Astrocyte (in vitro differentiated cells and primary cell): Measurements from ENCODE around the gene SGK1. TPM values are rescaled to one million over a fixed set of nuclear protein-coding genes. Genes with fewer than 3 reads are reported as not detected.

Experiments used
- DNase-seq: peaks from one replicate; pipeline ENCODE4 v3.0.0-alpha.2; 2010; ENCODE audit warnings: low read depth
- FAIRE-seq: peaks from 2 replicates; lab custom pipeline; 2011; peaks lifted over from hg19 to GRCh38; lab: Jason Lieb, UNC
- H2AFZ ChIP-seq: 2 replicates; pipeline ENCODE4 v1.6.0; 2012; ENCODE audit warnings: low read depth, low read length, inconsistent platforms
- H3K27ac ChIP-seq: 2 replicates; pipeline ENCODE4 v1.5.1; 2011; ENCODE audit warnings: low read depth, low read length, inconsistent platforms
- H3K27me3 ChIP-seq: 2 replicates; pipeline ENCODE4 v1.6.0; 2011; ENCODE audit warnings: low read length, inconsistent platforms; ENCODE audit not compliant: insufficient read depth
- H3K36me3 ChIP-seq: 2 replicates; pipeline ENCODE4 v1.5.1; 2011; ENCODE audit warnings: low read length, inconsistent platforms; ENCODE audit not compliant: insufficient read depth
- H3K4me1 ChIP-seq: 2 replicates; pipeline ENCODE4 v1.5.1; 2011; ENCODE audit warnings: low read length, inconsistent platforms; ENCODE audit not compliant: insufficient read depth
- H3K4me2 ChIP-seq: 2 replicates; pipeline ENCODE4 v1.6.0; 2012; ENCODE audit warnings: low read length, inconsistent platforms
- H3K4me3 ChIP-seq: 2 replicates; pipeline ENCODE4 v1.5.1; 2011; ENCODE audit warnings: low read depth, mild to moderate bottlenecking, low read length, inconsistent platforms; ENCODE audit not compliant: insufficient read depth
- H3K79me2 ChIP-seq: 2 replicates; pipeline ENCODE4 v1.6.0; 2012; ENCODE audit warnings: mild to moderate bottlenecking, low read length, inconsistent platforms; ENCODE audit not compliant: insufficient read depth
- H3K9ac ChIP-seq: 2 replicates; pipeline ENCODE4 v1.6.0; 2012; ENCODE audit warnings: mild to moderate bottlenecking, low read length, inconsistent platforms
- H3K9me3 ChIP-seq: 2 replicates; pipeline ENCODE4 v1.5.1; 2012; ENCODE audit warnings: low read depth, mild to moderate bottlenecking, low read length, inconsistent platforms; ENCODE audit not compliant: insufficient read depth
- H4K20me1 ChIP-seq: 2 replicates; pipeline ENCODE4 v1.6.0; 2012; ENCODE audit warnings: low read length, inconsistent platforms; ENCODE audit not compliant: insufficient read depth
- H3K27ac Mint-ChIP-seq: one replicate; pipeline ENCODE4 v1.8.0; 2021; ENCODE audit warnings: mild to moderate bottlenecking, mixed read lengths; ENCODE audit not compliant: unreplicated experiment
- H3K27me3 Mint-ChIP-seq: one replicate; pipeline ENCODE4 v1.8.0; 2021; ENCODE audit warnings: low read depth, mixed read lengths; ENCODE audit not compliant: unreplicated experiment
- H3K36me3 Mint-ChIP-seq: one replicate; pipeline ENCODE4 v1.8.0; 2021; ENCODE audit warnings: low read depth, mixed read lengths; ENCODE audit not compliant: unreplicated experiment
- H3K4me1 Mint-ChIP-seq: one replicate; pipeline ENCODE4 v1.8.0; 2021; ENCODE audit warnings: low read depth, mixed read lengths; ENCODE audit not compliant: unreplicated experiment
- H3K4me3 Mint-ChIP-seq: one replicate; pipeline ENCODE4 v1.8.0; 2021; ENCODE audit warnings: mild to moderate bottlenecking, moderate library complexity, mixed read lengths; ENCODE audit not compliant: unreplicated experiment
- H3K9me3 Mint-ChIP-seq: one replicate; pipeline ENCODE4 v1.8.0; 2021; ENCODE audit warnings: mild to moderate bottlenecking, mixed read lengths; ENCODE audit not compliant: unreplicated experiment
- CTCF ChIP-seq: IDR thresholded peaks from 2 replicates; pipeline ENCODE4 v1.5.1; 2011; ENCODE audit warnings: low read depth, mild to moderate bottlenecking, inconsistent platforms, low read length, moderate library complexity; ENCODE audit not compliant: insufficient read depth
- EZH2 ChIP-seq: IDR thresholded peaks from 2 replicates; pipeline ENCODE4 v1.6.1; 2012; ENCODE audit warnings: mild to moderate bottlenecking, low read length, inconsistent platforms; ENCODE audit not compliant: insufficient read depth
- total RNA-seq: library from RNA; stranded (reverse); gene quantifications from 2 replicates; pipeline ENCODE4 v1.2.1, GENCODE V29; 2021

Gene SGK1
- total RNA-seq, 1 donor from 2014 or later: 117 TPM

GRCh38 chr6:134324141-134324540 lies 6.2 kb upstream of the SGK1 start:
- H3K36me3 Mint-ChIP-seq: no peaks in the 10 kb centered on the region
- no peaks in the 10 kb centered on the region for H3K4me1 Mint-ChIP-seq

GRCh38 chr6:134323698-134324097 lies 5.8 kb upstream of the SGK1 start:
- H3K9ac ChIP-seq: no peak overlapping the region

More at GRCh38 chr6:134324141-134324540, 6.2 kb upstream of the SGK1 start:
- Histone ChIP-seq H3K27ac (no peak overlapping the region), H3K4me1 (no peaks in the 10 kb centered on the region), H3K9ac (no peak overlapping the region), H3K4me3 (no peak overlapping the region), H3K9me3 (no peaks in the 10 kb centered on the region), H4K20me1 (no peaks in the 10 kb centered on the region), H2AFZ (no peak overlapping the region), H3K27me3 (no peaks in the 10 kb centered on the region), H3K79me2 (no peaks in the 10 kb centered on the region), H3K4me2 (no peak overlapping the region), H3K36me3 (no peaks in the 10 kb centered on the region)
- FAIRE-seq: no peak
- no peak for DNase-seq
- no peak for TF ChIP-seq EZH2
- no peak for TF ChIP-seq CTCF
- Mint-ChIP-seq H3K4me3 (no peak overlapping the region), H3K9me3 (peaks cover 5% of the 10 kb centered on the region), H3K27me3 (peaks cover 9% of the 10 kb centered on the region), H3K27ac (no peak overlapping the region)

More at GRCh38 chr6:134323698-134324097, 5.8 kb upstream of the SGK1 start:
- Mint-ChIP-seq H3K4me1 (no peaks in the 10 kb centered on the region), H3K9me3 (peaks cover 5% of the 10 kb centered on the region), H3K36me3 (no peaks in the 10 kb centered on the region), H3K27me3 (peaks cover 13% of the 10 kb centered on the region), H3K27ac (no peak overlapping the region), H3K4me3 (no peak overlapping the region)
- Histone ChIP-seq H3K27me3 (no peaks in the 10 kb centered on the region), H3K9me3 (no peaks in the 10 kb centered on the region), H3K36me3 (no peaks in the 10 kb centered on the region), H3K4me2 (no peak overlapping the region), H2AFZ (no peak overlapping the region), H3K4me3 (no peak overlapping the region), H3K4me1 (no peaks in the 10 kb centered on the region), H4K20me1 (no peaks in the 10 kb centered on the region), H3K27ac (no peak overlapping the region), H3K79me2 (no peaks in the 10 kb centered on the region)
- TF ChIP-seq EZH2 (no peak), CTCF (no peak)
- DNase-seq: no peak
- no peak for FAIRE-seq
